Keratinocyte (primary cell): ENCODE data around the gene ARHGEF28. TPM values are rescaled to one million over a fixed set of nuclear protein-coding genes. Genes with fewer than 3 reads are reported as not detected.

Experiments
- DNase-seq: peaks from one replicate; pipeline ENCODE4 v3.0.0-alpha.2; 2011; ENCODE audit warnings: low read depth, missing footprints, low spot score
- FAIRE-seq: peaks from 2 replicates; lab custom pipeline; 2011; peaks lifted over from hg19 to GRCh38; lab: Jason Lieb, UNC
- H2AFZ ChIP-seq: 2 replicates; pipeline ENCODE4 v1.6.0; 2012; ENCODE audit warnings: low read length, control low read depth, inconsistent platforms; ENCODE audit not compliant: control insufficient read depth
- H3K27ac ChIP-seq: 2 replicates; pipeline ENCODE4 v1.5.1; 2011; ENCODE audit warnings: low read length; ENCODE audit not compliant: control insufficient read depth, insufficient read depth
- H3K27me3 ChIP-seq: 3 replicates; pipeline ENCODE4 v1.6.0; 2011; ENCODE audit warnings: low read length; ENCODE audit not compliant: control insufficient read depth, insufficient read depth; ENCODE audit errors: extremely low read depth
- H3K36me3 ChIP-seq, 2 experiments: 2 replicates in 1 of 2; 3 replicates in 1 of 2; pipeline ENCODE4 v1.5.1; 2011; ENCODE audit warnings: low read length in 2 of 2, mild to moderate bottlenecking in 1 of 2; ENCODE audit not compliant: control insufficient read depth in 2 of 2, insufficient read depth in 2 of 2; ENCODE audit errors: extremely low read depth in 1 of 2
- H3K4me1 ChIP-seq: 3 replicates; pipeline ENCODE4 v1.5.1; 2011; ENCODE audit warnings: low read length; ENCODE audit not compliant: control insufficient read depth, insufficient read depth; ENCODE audit errors: extremely low read depth
- H3K4me2 ChIP-seq: 3 replicates; pipeline ENCODE4 v1.6.0; 2011; ENCODE audit warnings: low read depth, low read length; ENCODE audit not compliant: control insufficient read depth, insufficient read depth; ENCODE audit errors: extremely low read depth
- H3K4me3 ChIP-seq, 3 experiments: fragments of 200-600 bp in 1 of 3; sonication (generic) in 1 of 3; 2 replicates in 2 of 3; 3 replicates in 1 of 3; pipeline ENCODE4 v1.5.1; 2011 to 2016; ENCODE audit warnings: low read length in 3 of 3, mild to moderate bottlenecking in 3 of 3, control low read depth in 2 of 3, inconsistent platforms in 1 of 3, low read depth in 1 of 3, mixed read lengths in 1 of 3, mixed run types in 1 of 3, moderate library complexity in 1 of 3; ENCODE audit not compliant: control insufficient read depth in 2 of 3, insufficient read depth in 2 of 3; ENCODE audit errors: extremely low read depth in 1 of 3
- H3K79me2 ChIP-seq: 2 replicates; pipeline ENCODE4 v1.6.0; 2012; ENCODE audit warnings: low read length; ENCODE audit not compliant: control insufficient read depth, insufficient read depth
- H3K9ac ChIP-seq: 3 replicates; pipeline ENCODE4 v1.6.0; 2011; ENCODE audit warnings: low read length; ENCODE audit not compliant: control insufficient read depth, insufficient read depth; ENCODE audit errors: extremely low read depth
- H3K9me1 ChIP-seq: 3 replicates; pipeline ENCODE4 v1.6.0; 2011; ENCODE audit warnings: low read length; ENCODE audit not compliant: control insufficient read depth, insufficient read depth; ENCODE audit errors: extremely low read depth
- H3K9me3 ChIP-seq: 2 replicates; pipeline ENCODE4 v1.5.1; 2012; ENCODE audit warnings: low read depth, low read length; ENCODE audit not compliant: control insufficient read depth
- H4K20me1 ChIP-seq: 3 replicates; pipeline ENCODE4 v1.6.0; 2011; ENCODE audit warnings: low read length; ENCODE audit not compliant: control insufficient read depth, insufficient read depth; ENCODE audit errors: extremely low read depth
- EZH2 ChIP-seq: IDR thresholded peaks from one replicate; pipeline ENCODE4 v1.6.1; 2012; ENCODE audit warnings: inconsistent platforms, mild to moderate bottlenecking, low read length, moderate library complexity
- dilution Hi-C: fragments of 300-500 bp; cut with MboI; formaldehyde crosslinking; loops from one replicate; pipeline ENCODE4 v1.7.0; 2020; ENCODE audit warnings: low sequenced_read_pairs; ENCODE audit not compliant: extremely low pct_ligation_motif_present
- polyA plus RNA-seq, 5 experiments: library from polyadenylated mRNA; depleted of rRNA in 3 of 5; stranded (reverse) in 3 of 5; stranded (forward) in 1 of 5; unstranded in 1 of 5; fragments of >200 nt; gene quantifications; 1 replicate in 1 of 5; 2 replicates in 3 of 5; 3 replicates in 1 of 5; pipeline versions ENCODE4 v1.2.1 to v1.2.3, GENCODE V29; 2011 to 2012; ENCODE audit warnings: missing spikeins in 2 of 5, low read depth in 1 of 5, low replicate concordance in 1 of 5
- TF ChIP-seq, protein P1 (sequence below), 3 experiments: IDR thresholded peaks in 1 of 3; conservative IDR thresholded peaks in 1 of 3; optimal IDR thresholded peaks in 1 of 3; 2 replicates in 2 of 3; 3 replicates in 1 of 3; pipeline versions ENCODE3 to v1.5.1; 2011; ENCODE audit warnings: low read length in 3 of 3, mild to moderate bottlenecking in 3 of 3, moderate library complexity in 2 of 3, control low read depth in 1 of 3, inconsistent platforms in 1 of 3; ENCODE audit not compliant: insufficient read depth in 2 of 3; ENCODE audit errors: extremely low read depth in 1 of 3

The ARHGEF28 gene
- polyA plus RNA-seq, 1 donor (not counting 4 experiments of a cell fraction or from before 2014, with no cell fraction given) = 31.6 TPM

DNA sequence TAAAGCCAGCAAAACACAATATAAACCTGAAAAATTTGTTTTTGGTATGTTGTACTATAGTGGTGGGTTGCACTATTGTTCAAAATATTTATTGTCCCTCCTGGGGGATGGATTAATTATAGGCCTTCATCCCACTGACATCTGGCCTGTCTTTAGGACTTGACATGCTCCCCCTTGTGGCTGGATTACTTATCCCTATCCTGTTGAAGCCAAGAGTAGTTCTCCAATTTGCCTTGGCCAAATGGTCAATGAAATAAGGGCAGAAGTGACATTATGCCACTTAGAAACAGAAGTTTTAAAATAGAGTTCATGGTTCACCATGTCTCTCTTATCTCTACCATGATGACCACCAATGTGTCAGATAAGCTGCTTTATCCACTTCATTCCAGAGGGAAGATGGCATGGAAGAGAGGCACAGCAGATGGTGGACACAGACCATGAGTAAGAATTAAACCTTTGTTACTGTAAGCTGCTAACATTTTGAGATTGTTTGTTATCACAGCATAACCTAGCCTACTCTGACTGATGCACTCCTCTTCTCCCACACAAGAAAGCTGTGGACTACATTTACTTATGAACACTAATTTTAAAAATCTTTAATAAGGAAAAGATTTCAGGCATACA lies 29.2 kb upstream of the ARHGEF28 start:
- TF ChIP-seq, protein P1, sequence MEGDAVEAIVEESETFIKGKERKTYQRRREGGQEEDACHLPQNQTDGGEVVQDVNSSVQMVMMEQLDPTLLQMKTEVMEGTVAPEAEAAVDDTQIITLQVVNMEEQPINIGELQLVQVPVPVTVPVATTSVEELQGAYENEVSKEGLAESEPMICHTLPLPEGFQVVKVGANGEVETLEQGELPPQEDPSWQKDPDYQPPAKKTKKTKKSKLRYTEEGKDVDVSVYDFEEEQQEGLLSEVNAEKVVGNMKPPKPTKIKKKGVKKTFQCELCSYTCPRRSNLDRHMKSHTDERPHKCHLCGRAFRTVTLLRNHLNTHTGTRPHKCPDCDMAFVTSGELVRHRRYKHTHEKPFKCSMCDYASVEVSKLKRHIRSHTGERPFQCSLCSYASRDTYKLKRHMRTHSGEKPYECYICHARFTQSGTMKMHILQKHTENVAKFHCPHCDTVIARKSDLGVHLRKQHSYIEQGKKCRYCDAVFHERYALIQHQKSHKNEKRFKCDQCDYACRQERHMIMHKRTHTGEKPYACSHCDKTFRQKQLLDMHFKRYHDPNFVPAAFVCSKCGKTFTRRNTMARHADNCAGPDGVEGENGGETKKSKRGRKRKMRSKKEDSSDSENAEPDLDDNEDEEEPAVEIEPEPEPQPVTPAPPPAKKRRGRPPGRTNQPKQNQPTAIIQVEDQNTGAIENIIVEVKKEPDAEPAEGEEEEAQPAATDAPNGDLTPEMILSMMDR (optimal IDR thresholded peaks at IDR 0.05 in 1 of 3, IDR thresholded peaks at IDR 0.05 in 1 of 3, conservative IDR thresholded peaks at IDR 0.05 in 1 of 3; ENCODE audit: extremely low read depth in 1 of 3, insufficient read depth in 2 of 3, low read length in 3 of 3) = peak; percentile 69 to 73 (median 71)
- TF ChIP-seq EZH2 = no peak
- no peak overlapping the region for H3K27ac ChIP-seq
- H3K9me3 ChIP-seq = no peaks in the 10 kb centered on the region
- H3K9ac ChIP-seq = no peak overlapping the region
- no peaks in the 10 kb centered on the region for H3K36me3 ChIP-seq
- dilution Hi-C loops = no loop called here
- no peaks in the 10 kb centered on the region for H4K20me1 ChIP-seq
- no peaks in the 10 kb centered on the region for H3K9me1 ChIP-seq
- no peak overlapping the region for H3K4me3 ChIP-seq
- FAIRE-seq (peak; percentile 83), DNase-seq (no peak)
- peaks cover 14% of the 10 kb centered on the region for H3K4me1 ChIP-seq
- no peaks in the 10 kb centered on the region for H3K27me3 ChIP-seq
- no peak overlapping the region for H3K4me2 ChIP-seq
- H3K79me2 ChIP-seq = no peaks in the 10 kb centered on the region
- H2AFZ ChIP-seq = no peak overlapping the region

DNA sequence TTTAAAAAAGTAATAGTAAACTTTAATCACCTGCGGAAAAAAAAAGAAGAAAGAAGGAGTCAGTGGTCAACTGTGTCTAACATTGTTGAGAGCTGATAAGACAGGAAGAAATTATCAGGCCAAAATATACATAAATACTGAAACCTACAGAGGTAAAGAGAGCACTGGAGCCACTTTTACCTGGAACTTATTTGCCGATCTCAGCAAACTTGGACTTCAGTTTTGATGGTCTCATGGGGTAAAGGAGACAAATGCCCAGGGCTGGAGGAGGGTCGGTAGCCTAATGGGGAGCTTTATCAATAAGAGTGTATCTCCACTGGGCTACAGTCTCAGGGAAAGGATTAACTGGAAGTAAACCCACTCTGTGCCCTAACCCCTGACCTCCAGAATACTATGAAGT lies 26.6 kb upstream of the ARHGEF28 start:
- Histone ChIP-seq H3K27ac (no peak overlapping the region), H3K4me2 (no peak overlapping the region), H3K9ac (no peak overlapping the region), H3K4me1 (peaks cover 2% of the 10 kb centered on the region), H3K9me1 (no peaks in the 10 kb centered on the region), H3K9me3 (no peaks in the 10 kb centered on the region), H3K4me3 (no peak overlapping the region), H3K79me2 (no peaks in the 10 kb centered on the region), H4K20me1 (no peaks in the 10 kb centered on the region), H3K27me3 (no peaks in the 10 kb centered on the region), H3K36me3 (no peaks in the 10 kb centered on the region), H2AFZ (no peak overlapping the region)
- dilution Hi-C loops = no loop called here
- no peak for DNase-seq
- no peak for TF ChIP-seq EZH2
- TF ChIP-seq, protein P1 (optimal IDR thresholded peaks at IDR 0.05 in 1 of 3, IDR thresholded peaks at IDR 0.05 in 1 of 3, conservative IDR thresholded peaks at IDR 0.05 in 1 of 3; ENCODE audit: extremely low read depth in 1 of 3, insufficient read depth in 2 of 3, low read length in 3 of 3) = no peak
- FAIRE-seq = no peak
